ENCODE measurements around the gene IDUA. TPM values are rescaled to one million over a fixed set of nuclear protein-coding genes. Genes with fewer than 3 reads are reported as not detected.

The IDUA gene
- polyA plus RNA-seq, 3 donors = 6.4 to 64.4 (median 8.5) TPM

DNA sequence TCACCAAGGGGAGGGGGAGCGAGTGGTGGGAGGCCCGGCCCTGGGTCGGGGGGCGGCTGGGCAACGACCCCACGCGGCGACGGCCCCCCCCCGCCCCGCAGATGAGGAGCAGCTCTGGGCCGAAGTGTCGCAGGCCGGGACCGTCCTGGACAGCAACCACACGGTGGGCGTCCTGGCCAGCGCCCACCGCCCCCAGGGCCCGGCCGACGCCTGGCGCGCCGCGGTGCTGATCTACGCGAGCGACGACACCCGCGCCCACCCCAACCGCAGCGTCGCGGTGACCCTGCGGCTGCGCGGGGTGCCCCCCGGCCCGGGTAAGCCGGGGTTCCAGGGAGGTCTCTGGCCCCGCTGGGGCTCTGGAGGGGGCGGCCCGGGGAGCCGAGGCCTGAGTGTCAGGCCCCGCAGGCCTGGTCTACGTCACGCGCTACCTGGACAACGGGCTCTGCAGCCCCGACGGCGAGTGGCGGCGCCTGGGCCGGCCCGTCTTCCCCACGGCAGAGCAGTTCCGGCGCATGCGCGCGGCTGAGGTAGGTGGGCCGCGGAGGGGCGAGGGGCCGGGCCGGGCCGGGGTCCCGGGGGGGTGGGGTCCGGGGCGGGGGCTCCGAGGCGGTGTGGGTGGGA, 15.9 kb downstream of the IDUA start:
- Histone ChIP-seq H3K36me3 (replicated peaks in 1 of 2; ENCODE audit: control insufficient read depth in 1 of 2, insufficient read depth in 2 of 2, low read length in 2 of 2) (no peaks in the 10 kb centered on the region), H3K9me3 (replicated peaks in 1 of 2; ENCODE audit: control insufficient read depth in 1 of 2, insufficient read depth in 1 of 2, low read length in 2 of 2) (peaks cover 4 to 9% of the 10 kb centered on the region in 2 donors), H4K20me1 (ENCODE audit: insufficient read depth, low read length) (peaks cover 20% of the 10 kb centered on the region), H3K27ac (ENCODE audit: low read depth in 1 of 2, low read length in 2 of 2) (no peak overlapping the region), H3K4me2 (replicated peaks; ENCODE audit: extremely low read depth, low read length, poor library complexity, severe bottlenecking) (peak overlapping the region; percentile 11), H2AFZ (ENCODE audit: insufficient read depth, low read depth, low read length, poor library complexity, severe bottlenecking) (no peak overlapping the region), H3K4me1 (ENCODE audit: control insufficient read depth in 1 of 2, insufficient read depth in 2 of 2, low read length in 2 of 2) (peaks cover 4 to 12% of the 10 kb centered on the region in 2 donors), H3K9ac (ENCODE audit: insufficient read depth, low read length, poor library complexity, severe bottlenecking) (no peak overlapping the region), H3K27me3 (ENCODE audit: control insufficient read depth in 2 of 2, insufficient read depth in 2 of 2, low read length in 2 of 2) (peaks cover 15 to 83% of the 10 kb centered on the region in 2 donors), H3K79me2 (ENCODE audit: insufficient read depth, low read length) (no peaks in the 10 kb centered on the region), H3K4me3 (replicated peaks in 1 of 3; ENCODE audit: low read depth in 2 of 3, low read length in 3 of 3) (no peak overlapping the region)
- 3% methylated on average over 60 of the region's 75 CpGs for WGBS (ENCODE audit: insufficient coverage)
- H3K27me3 Mint-ChIP-seq (ENCODE audit: low read depth in 3 of 3) = peaks cover 67 to 90% (median 71%) of the 10 kb centered on the region in 3 donors
- peaks cover 3% of the 10 kb centered on the region for H3K4me1 Mint-ChIP-seq
- H3K4me3 Mint-ChIP-seq = no peak overlapping the region
- no peak overlapping the region for H3K27ac Mint-ChIP-seq
- H3K9me3 Mint-ChIP-seq = peaks cover 6 to 37% (median 13%) of the 10 kb centered on the region in 7 donors
- intact Hi-C loops (cut with micrococcal nuclease) = loop anchor here (10.0 kb wide), 1 partner anchor 582 kb away; no protein-coding TSS in a partner anchor
- TF ChIP-seq, protein P1, sequence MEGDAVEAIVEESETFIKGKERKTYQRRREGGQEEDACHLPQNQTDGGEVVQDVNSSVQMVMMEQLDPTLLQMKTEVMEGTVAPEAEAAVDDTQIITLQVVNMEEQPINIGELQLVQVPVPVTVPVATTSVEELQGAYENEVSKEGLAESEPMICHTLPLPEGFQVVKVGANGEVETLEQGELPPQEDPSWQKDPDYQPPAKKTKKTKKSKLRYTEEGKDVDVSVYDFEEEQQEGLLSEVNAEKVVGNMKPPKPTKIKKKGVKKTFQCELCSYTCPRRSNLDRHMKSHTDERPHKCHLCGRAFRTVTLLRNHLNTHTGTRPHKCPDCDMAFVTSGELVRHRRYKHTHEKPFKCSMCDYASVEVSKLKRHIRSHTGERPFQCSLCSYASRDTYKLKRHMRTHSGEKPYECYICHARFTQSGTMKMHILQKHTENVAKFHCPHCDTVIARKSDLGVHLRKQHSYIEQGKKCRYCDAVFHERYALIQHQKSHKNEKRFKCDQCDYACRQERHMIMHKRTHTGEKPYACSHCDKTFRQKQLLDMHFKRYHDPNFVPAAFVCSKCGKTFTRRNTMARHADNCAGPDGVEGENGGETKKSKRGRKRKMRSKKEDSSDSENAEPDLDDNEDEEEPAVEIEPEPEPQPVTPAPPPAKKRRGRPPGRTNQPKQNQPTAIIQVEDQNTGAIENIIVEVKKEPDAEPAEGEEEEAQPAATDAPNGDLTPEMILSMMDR (IDR thresholded peaks at IDR 0.05) = no peak
- H3K36me3 Mint-ChIP-seq = peaks cover 0 to 2% of the 10 kb centered on the region in 2 donors
- no peak for DNase-seq

DNA sequence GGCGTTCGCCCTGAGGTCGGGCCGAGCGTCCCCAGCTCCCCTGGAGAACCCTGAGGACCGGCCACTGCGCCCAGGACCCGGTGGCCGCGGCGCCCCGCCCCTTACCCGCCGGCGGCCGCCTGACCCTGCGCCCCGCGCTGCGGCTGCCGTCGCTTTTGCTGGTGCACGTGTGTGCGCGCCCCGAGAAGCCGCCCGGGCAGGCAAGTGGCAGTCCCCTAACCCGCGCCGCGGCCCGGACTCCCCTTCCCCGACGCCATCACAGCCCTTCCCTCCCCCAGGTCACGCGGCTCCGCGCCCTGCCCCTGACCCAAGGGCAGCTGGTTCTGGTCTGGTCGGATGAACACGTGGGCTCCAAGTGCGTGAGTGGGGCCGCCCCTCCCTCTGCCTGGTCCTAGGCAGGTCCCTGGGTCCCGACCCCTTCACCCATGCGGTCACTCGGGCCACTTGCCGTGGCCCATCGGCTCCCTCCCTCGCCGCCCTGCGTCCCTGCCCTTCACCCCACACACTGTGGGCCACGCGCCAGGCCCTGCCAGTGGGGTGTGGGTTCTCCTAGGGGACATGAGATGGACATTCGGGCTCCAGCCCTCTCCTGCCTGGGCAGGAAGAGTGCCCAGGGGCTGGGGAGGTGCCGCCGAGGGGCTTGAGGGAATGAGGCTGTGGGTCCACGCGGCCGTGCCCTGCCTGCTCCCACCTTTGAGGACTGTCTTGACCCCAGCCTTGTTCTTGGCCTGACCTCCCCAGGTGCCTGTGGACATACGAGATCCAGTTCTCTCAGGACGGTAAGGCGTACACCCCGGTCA, 16.6 kb downstream of the IDUA start:
- H3K36me3 Mint-ChIP-seq = peaks cover 0 to 2% of the 10 kb centered on the region in 2 donors
- H3K27ac Mint-ChIP-seq = no peak overlapping the region
- peaks cover 67 to 90% (median 71%) of the 10 kb centered on the region in 3 donors for H3K27me3 Mint-ChIP-seq (ENCODE audit: low read depth in 3 of 3)
- no peak for DNase-seq
- peaks cover 13% of the 10 kb centered on the region for H4K20me1 ChIP-seq (ENCODE audit: insufficient read depth, low read length)
- H3K36me3 ChIP-seq (replicated peaks in 1 of 2; ENCODE audit: control insufficient read depth in 1 of 2, insufficient read depth in 2 of 2, low read length in 2 of 2) = no peaks in the 10 kb centered on the region
- H2AFZ ChIP-seq (ENCODE audit: insufficient read depth, low read depth, low read length, poor library complexity, severe bottlenecking) = no peak overlapping the region
- intact Hi-C loops (cut with micrococcal nuclease) = loop anchor here (10.0 kb wide), 1 partner anchor 581 kb away; no protein-coding TSS in a partner anchor
- no peaks in the 10 kb centered on the region for H3K79me2 ChIP-seq (ENCODE audit: insufficient read depth, low read length)
- H3K4me3 ChIP-seq (replicated peaks in 1 of 3; ENCODE audit: low read depth in 2 of 3, low read length in 3 of 3) = no peak overlapping the region
- TF ChIP-seq, protein P1 (IDR thresholded peaks at IDR 0.05) = no peak
- no peak overlapping the region for H3K9ac ChIP-seq (ENCODE audit: insufficient read depth, low read length, poor library complexity, severe bottlenecking)
- H3K4me2 ChIP-seq (replicated peaks; ENCODE audit: extremely low read depth, low read length, poor library complexity, severe bottlenecking) = no peak overlapping the region
- peaks cover 0 to 9% of the 10 kb centered on the region in 2 donors for H3K9me3 ChIP-seq (replicated peaks in 1 of 2; ENCODE audit: control insufficient read depth in 1 of 2, insufficient read depth in 1 of 2, low read length in 2 of 2)
- 25% methylated on average over 49 of the region's 63 CpGs for WGBS (ENCODE audit: insufficient coverage)
- H3K9me3 Mint-ChIP-seq = peaks cover 6 to 35% (median 14%) of the 10 kb centered on the region in 7 donors
- H3K4me1 Mint-ChIP-seq = peaks cover 4% of the 10 kb centered on the region
- peaks cover 14 to 83% of the 10 kb centered on the region in 2 donors for H3K27me3 ChIP-seq (ENCODE audit: control insufficient read depth in 2 of 2, insufficient read depth in 2 of 2, low read length in 2 of 2)
- peaks cover 5 to 13% of the 10 kb centered on the region in 2 donors for H3K4me1 ChIP-seq (ENCODE audit: control insufficient read depth in 1 of 2, insufficient read depth in 2 of 2, low read length in 2 of 2)
- H3K4me3 Mint-ChIP-seq = peak overlapping the region in 1 of 2 donors; percentile 63
- no peak overlapping the region for H3K27ac ChIP-seq (ENCODE audit: low read depth in 1 of 2, low read length in 2 of 2)
